Measurements from ENCODE around the gene HLA-DPB1.

Gene HLA-DPB1

GRCh38 chr6:33076406-33076934 lies 680 bp downstream of the HLA-DPB1 start:
- H3K4me3 ChIP-seq (ENCODE audit: low read length in 2 of 2): no peak overlapping the region
- H4K8ac ChIP-seq (ENCODE audit: low read depth, low read length): no peak overlapping the region
- H3K4me1 ChIP-seq (ENCODE audit: control insufficient read depth in 2 of 2, insufficient read depth in 1 of 2, low read depth in 1 of 2, low read length in 2 of 2): peaks cover 0 to 5% of the 10 kb centered on the region in 2 donors
- H3K4me2 ChIP-seq (ENCODE audit: insufficient read depth, low read length, poor library complexity, severe bottlenecking): no peak overlapping the region
- no peak overlapping the region for H2AK5ac ChIP-seq (ENCODE audit: low read depth, low read length)
- no peak for DNase-seq (ENCODE audit: low spot score)
- no peaks in the 10 kb centered on the region for H3K36me3 ChIP-seq (replicated peaks in 1 of 2; ENCODE audit: control insufficient read depth in 2 of 2, insufficient read depth in 2 of 2, low read length in 2 of 2)
- no peak overlapping the region for H2BK120ac ChIP-seq (ENCODE audit: low read depth, low read length)
- H2BK12ac ChIP-seq (ENCODE audit: low read length): no peak overlapping the region
- no peak overlapping the region for H3K27ac ChIP-seq (replicated peaks; ENCODE audit: low read length)
- H4K91ac ChIP-seq (ENCODE audit: low read depth, low read length, poor library complexity): no peak overlapping the region
- no peaks in the 10 kb centered on the region for H3K9me3 ChIP-seq (replicated peaks in 1 of 2; ENCODE audit: control insufficient read depth in 2 of 2, insufficient read depth in 1 of 2, low read depth in 1 of 2, low read length in 2 of 2)
- no peak overlapping the region for H3K18ac ChIP-seq (ENCODE audit: low read length)
- peaks cover 0 to 26% (median 2%) of the 10 kb centered on the region in 3 experiments for H3K27me3 ChIP-seq (ENCODE audit: control insufficient read depth in 3 of 3, insufficient read depth in 3 of 3, low read depth in 1 of 3, low read length in 3 of 3)
- H3K79me1 ChIP-seq (ENCODE audit: low read depth, low read length): no peaks in the 10 kb centered on the region
- H3K14ac ChIP-seq (ENCODE audit: low read length): no peak overlapping the region
- H2AFZ ChIP-seq (ENCODE audit: low read length): no peak overlapping the region
- no peak overlapping the region for H2BK5ac ChIP-seq (ENCODE audit: low read length)
- no peak overlapping the region for H3K9ac ChIP-seq (ENCODE audit: low read depth, low read length, poor library complexity)
- peak overlapping the region; percentile 9 for H2BK15ac ChIP-seq (ENCODE audit: low read length)
- no peak overlapping the region for H3K23ac ChIP-seq (ENCODE audit: low read depth, low read length, poor library complexity)
- WGBS, 2 donors (ENCODE audit: extremely low coverage in 2 of 2, insufficient read length in 2 of 2, insufficient replicate concordance in 1 of 2): no CpG with 5 or more reads among the region's 3 CpGs
- H3K4ac ChIP-seq (ENCODE audit: low read length): no peak overlapping the region

DNA sequence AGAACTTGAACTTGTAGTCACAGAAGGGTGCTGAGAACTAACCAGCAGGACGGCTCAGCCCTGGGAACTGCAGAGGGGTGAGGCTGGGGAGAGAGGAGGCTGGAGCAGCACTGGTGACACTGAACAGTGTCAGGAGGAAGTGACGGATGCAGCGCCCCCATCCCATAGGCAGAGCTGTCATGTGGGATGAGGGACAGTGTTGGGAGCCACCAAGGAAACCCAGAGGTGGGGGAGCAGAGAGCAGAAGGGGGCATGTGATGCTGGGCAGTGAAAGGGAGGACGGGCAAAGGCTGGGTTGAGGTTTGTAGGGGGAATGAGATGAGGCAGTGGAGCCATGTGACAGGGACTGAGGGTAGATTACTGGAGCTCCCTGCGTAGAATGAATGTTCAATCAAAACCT lies 2.1 kb downstream of the HLA-DPB1 start:
- no peak for DNase-seq (ENCODE audit: low spot score)
- no peak overlapping the region for H2BK12ac ChIP-seq (ENCODE audit: low read length)
- no peak overlapping the region for H3K18ac ChIP-seq (ENCODE audit: low read length)
- no CpG with 5 or more reads among the region's 5 CpGs for WGBS, 2 donors (ENCODE audit: extremely low coverage in 2 of 2, insufficient read length in 2 of 2, insufficient replicate concordance in 1 of 2)
- H3K79me1 ChIP-seq (ENCODE audit: low read depth, low read length): no peaks in the 10 kb centered on the region
- H2AFZ ChIP-seq (ENCODE audit: low read length): no peak overlapping the region
- H3K14ac ChIP-seq (ENCODE audit: low read length): no peak overlapping the region
- H3K4me2 ChIP-seq (ENCODE audit: insufficient read depth, low read length, poor library complexity, severe bottlenecking): no peak overlapping the region
- H3K27ac ChIP-seq (replicated peaks; ENCODE audit: low read length): no peak overlapping the region
- no peaks in the 10 kb centered on the region for H3K9me3 ChIP-seq (replicated peaks in 1 of 2; ENCODE audit: control insufficient read depth in 2 of 2, insufficient read depth in 1 of 2, low read depth in 1 of 2, low read length in 2 of 2)
- H4K91ac ChIP-seq (ENCODE audit: low read depth, low read length, poor library complexity): peak overlapping the region; percentile 53
- H3K27me3 ChIP-seq (ENCODE audit: control insufficient read depth in 3 of 3, insufficient read depth in 3 of 3, low read depth in 1 of 3, low read length in 3 of 3): peaks cover 0 to 25% (median 2%) of the 10 kb centered on the region in 3 experiments
- peak overlapping the region; percentile 30 for H3K23ac ChIP-seq (ENCODE audit: low read depth, low read length, poor library complexity)
- no peak overlapping the region for H4K8ac ChIP-seq (ENCODE audit: low read depth, low read length)
- H3K36me3 ChIP-seq (replicated peaks in 1 of 2; ENCODE audit: control insufficient read depth in 2 of 2, insufficient read depth in 2 of 2, low read length in 2 of 2): no peaks in the 10 kb centered on the region
- H2BK5ac ChIP-seq (ENCODE audit: low read length): no peak overlapping the region
- H2AK5ac ChIP-seq (ENCODE audit: low read depth, low read length): peak overlapping the region; percentile 38
- peaks cover 0 to 5% of the 10 kb centered on the region in 2 donors for H3K4me1 ChIP-seq (ENCODE audit: control insufficient read depth in 2 of 2, insufficient read depth in 1 of 2, low read depth in 1 of 2, low read length in 2 of 2)
- no peak overlapping the region for H3K4ac ChIP-seq (ENCODE audit: low read length)
- H2BK15ac ChIP-seq (ENCODE audit: low read length): peak overlapping the region; percentile 76
- no peak overlapping the region for H2BK120ac ChIP-seq (ENCODE audit: low read depth, low read length)
- H3K4me3 ChIP-seq (ENCODE audit: low read length in 2 of 2): no peak overlapping the region
- peak overlapping the region; percentile 31 for H3K9ac ChIP-seq (ENCODE audit: low read depth, low read length, poor library complexity)

DNA sequence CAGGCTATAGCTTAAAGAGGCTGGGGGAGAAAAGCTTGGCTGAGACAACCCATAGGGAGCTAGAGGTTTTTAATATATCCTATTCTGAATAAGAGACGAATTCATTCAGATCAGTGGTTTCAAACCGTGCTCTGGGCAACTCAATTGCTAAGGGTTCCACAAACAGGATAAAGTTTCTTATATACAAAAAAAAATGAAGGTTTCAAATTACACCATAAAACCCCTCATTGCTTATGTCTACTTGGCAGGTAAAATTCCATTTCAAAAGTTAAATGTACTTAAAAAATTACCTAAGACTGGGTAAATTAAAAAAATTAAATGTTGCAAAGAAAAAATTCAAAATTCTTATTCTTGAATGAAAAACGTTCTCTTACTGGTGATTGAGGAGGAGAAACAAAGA lies 2.7 kb downstream of the HLA-DPB1 start:
- Histone ChIP-seq H2BK120ac (ENCODE audit: low read depth, low read length) (no peak overlapping the region), H4K91ac (ENCODE audit: low read depth, low read length, poor library complexity) (no peak overlapping the region), H3K79me1 (ENCODE audit: low read depth, low read length) (no peaks in the 10 kb centered on the region), H3K4me1 (ENCODE audit: control insufficient read depth in 2 of 2, insufficient read depth in 1 of 2, low read depth in 1 of 2, low read length in 2 of 2) (peaks cover 0 to 5% of the 10 kb centered on the region in 2 donors), H3K4me3 (ENCODE audit: low read length in 2 of 2) (no peak overlapping the region), H3K36me3 (replicated peaks in 1 of 2; ENCODE audit: control insufficient read depth in 2 of 2, insufficient read depth in 2 of 2, low read length in 2 of 2) (no peaks in the 10 kb centered on the region), H2AFZ (ENCODE audit: low read length) (no peak overlapping the region), H3K4ac (ENCODE audit: low read length) (no peak overlapping the region), H4K8ac (ENCODE audit: low read depth, low read length) (no peak overlapping the region), H3K9ac (ENCODE audit: low read depth, low read length, poor library complexity) (no peak overlapping the region), H3K4me2 (ENCODE audit: insufficient read depth, low read length, poor library complexity, severe bottlenecking) (no peak overlapping the region), H2BK12ac (ENCODE audit: low read length) (no peak overlapping the region), H2AK5ac (ENCODE audit: low read depth, low read length) (no peak overlapping the region), H3K27me3 (ENCODE audit: control insufficient read depth in 3 of 3, insufficient read depth in 3 of 3, low read depth in 1 of 3, low read length in 3 of 3) (peaks cover 0 to 24% (median 2%) of the 10 kb centered on the region in 3 experiments), H3K23ac (ENCODE audit: low read depth, low read length, poor library complexity) (no peak overlapping the region), H3K14ac (ENCODE audit: low read length) (no peak overlapping the region), H3K27ac (replicated peaks; ENCODE audit: low read length) (no peak overlapping the region), H2BK15ac (ENCODE audit: low read length) (no peak overlapping the region), H2BK5ac (ENCODE audit: low read length) (no peak overlapping the region), H3K18ac (ENCODE audit: low read length) (no peak overlapping the region), H3K9me3 (replicated peaks in 1 of 2; ENCODE audit: control insufficient read depth in 2 of 2, insufficient read depth in 1 of 2, low read depth in 1 of 2, low read length in 2 of 2) (no peaks in the 10 kb centered on the region)
- WGBS, 2 donors (ENCODE audit: extremely low coverage in 2 of 2, insufficient read length in 2 of 2, insufficient replicate concordance in 1 of 2): no CpG with 5 or more reads among the region's 3 CpGs
- DNase-seq (ENCODE audit: low spot score): no peak

- Histone ChIP-seq H3K4ac (ENCODE audit: low read length) (no peak overlapping the region), H2BK120ac (ENCODE audit: low read depth, low read length) (no peak overlapping the region), H3K9ac (ENCODE audit: low read depth, low read length, poor library complexity) (no peak overlapping the region), H3K27ac (replicated peaks; ENCODE audit: low read length) (no peak overlapping the region), H3K79me1 (ENCODE audit: low read depth, low read length) (no peaks in the 10 kb centered on the region), H3K23ac (ENCODE audit: low read depth, low read length, poor library complexity) (no peak overlapping the region), H2BK15ac (ENCODE audit: low read length) (no peak overlapping the region), H3K4me2 (ENCODE audit: insufficient read depth, low read length, poor library complexity, severe bottlenecking) (no peak overlapping the region), H4K91ac (ENCODE audit: low read depth, low read length, poor library complexity) (no peak overlapping the region), H2AFZ (ENCODE audit: low read length) (no peak overlapping the region), H3K9me3 (replicated peaks in 1 of 2; ENCODE audit: control insufficient read depth in 2 of 2, insufficient read depth in 1 of 2, low read depth in 1 of 2, low read length in 2 of 2) (no peaks in the 10 kb centered on the region), H2BK5ac (ENCODE audit: low read length) (no peak overlapping the region), H3K36me3 (replicated peaks in 1 of 2; ENCODE audit: control insufficient read depth in 2 of 2, insufficient read depth in 2 of 2, low read length in 2 of 2) (peaks cover 0 to 4% of the 10 kb centered on the region in 2 donors), H3K4me3 (ENCODE audit: low read length in 2 of 2) (no peak overlapping the region), H3K14ac (ENCODE audit: low read length) (no peak overlapping the region), H3K18ac (ENCODE audit: low read length) (no peak overlapping the region), H2BK12ac (ENCODE audit: low read length) (no peak overlapping the region), H3K27me3 (ENCODE audit: control insufficient read depth in 3 of 3, insufficient read depth in 3 of 3, low read depth in 1 of 3, low read length in 3 of 3) (peaks cover 0 to 24% (median 2%) of the 10 kb centered on the region in 3 experiments), H4K8ac (ENCODE audit: low read depth, low read length) (no peak overlapping the region), H2AK5ac (ENCODE audit: low read depth, low read length) (peak overlapping the region; percentile 0), H3K4me1 (ENCODE audit: control insufficient read depth in 2 of 2, insufficient read depth in 1 of 2, low read depth in 1 of 2, low read length in 2 of 2) (peaks cover 0 to 5% of the 10 kb centered on the region in 2 donors)
- no peak for DNase-seq (ENCODE audit: low spot score)
- no CpG with 5 or more reads among the region's 2 CpGs for WGBS, 2 donors (ENCODE audit: extremely low coverage in 2 of 2, insufficient read length in 2 of 2, insufficient replicate concordance in 1 of 2)
Observed at GRCh38 chr6:33078919-33079521, 3.2 kb downstream of the HLA-DPB1 start.

Measured in neuronal stem cell (in vitro differentiated cells).